Tibial artery (tissue), 4 donors: ENCODE data around the gene MEST.

Experiments used
- DNase-seq, 2 donors: peaks; one replicate each; pipeline ENCODE4 v3.0.0-alpha.2; 2019
- H3K27ac ChIP-seq, 2 donors: fragments of 200-600 bp; sonication (generic) in 1 of 2; 1 replicate in 1 of 2; 2 replicates in 1 of 2; pipeline ENCODE4 v1.5.1; 2018 to 2019; ENCODE audit warnings: mild to moderate bottlenecking in 1 of 2
- H3K27me3 ChIP-seq, 2 donors: fragments of 200-600 bp; sonication (generic) in 1 of 2; one replicate each; pipeline versions ENCODE4 v1.5.1 to v1.6.0; 2016 to 2019
- H3K36me3 ChIP-seq, 3 donors: fragments of 200-600 bp; sonication (generic) in 2 of 3; one replicate each; pipeline ENCODE4 v1.5.1; 2016 to 2019; ENCODE audit warnings: mild to moderate bottlenecking in 2 of 3
- H3K4me1 ChIP-seq, 4 donors: fragments of 200-600 bp; sonication (generic) in 2 of 4; 1 replicate in 3 of 4; 2 replicates in 1 of 4; pipeline ENCODE4 v1.5.1; 2016 to 2019
- H3K4me3 ChIP-seq, 2 donors: fragments of 200-600 bp; sonication (generic) in 1 of 2; 1 replicate in 1 of 2; 2 replicates in 1 of 2; pipeline ENCODE4 v1.5.1; 2018 to 2019; ENCODE audit warnings: mild to moderate bottlenecking in 2 of 2
- H3K9me3 ChIP-seq, 3 donors: fragments of 200-600 bp; sonication (generic) in 1 of 3; one replicate each; pipeline ENCODE4 v1.5.1; 2016 to 2019
- CTCF ChIP-seq, 2 experiments: fragments of 200-600 bp in 1 of 2; fragments of 450-650 bp in 1 of 2; IDR thresholded peaks; one replicate each; pipeline ENCODE4 v1.5.1; 2017 to 2019; ENCODE audit warnings: antibody characterized with exemption in 2 of 2, mild to moderate bottlenecking in 1 of 2, moderate library complexity in 1 of 2
- intact Hi-C: fragments of 100-400 bp; cut with DNase I; formaldehyde crosslinking; loops from one replicate; pipeline ENCODE4 v1.15.0; 2023; ENCODE audit warnings: low total_unique reads

MEST gene

GRCh38 chr7:130452951-130453350, 38.9 kb upstream of the MEST start:
- H3K4me3 ChIP-seq = no peak overlapping the region
- H3K36me3 ChIP-seq = no peaks in the 10 kb centered on the region
- TF ChIP-seq CTCF (IDR thresholded peaks at IDR 0.05) = no peak
- no peaks in the 10 kb centered on the region for H3K4me1 ChIP-seq
- intact Hi-C loops = no loop called here
- H3K9me3 ChIP-seq = peaks cover 0 to 4% (median 0%) of the 10 kb centered on the region in 3 donors
- DNase-seq = no peak
- no peaks in the 10 kb centered on the region for H3K27me3 ChIP-seq
- H3K27ac ChIP-seq = no peak overlapping the region

GRCh38 chr7:130454959-130455358, 36.9 kb upstream of the MEST start:
- intact Hi-C loops = no loop called here
- TF ChIP-seq CTCF (IDR thresholded peaks at IDR 0.05) = no peak
- H3K27ac ChIP-seq = no peak overlapping the region
- H3K9me3 ChIP-seq = peaks cover 0 to 9% (median 8%) of the 10 kb centered on the region in 3 donors
- no peaks in the 10 kb centered on the region for H3K36me3 ChIP-seq
- no peak overlapping the region for H3K4me3 ChIP-seq
- H3K27me3 ChIP-seq = no peaks in the 10 kb centered on the region
- DNase-seq = no peak
- H3K4me1 ChIP-seq = no peaks in the 10 kb centered on the region

- H3K27ac ChIP-seq = no peak overlapping the region
- no peaks in the 10 kb centered on the region for H3K27me3 ChIP-seq
- intact Hi-C loops = no loop called here
- H3K4me3 ChIP-seq = no peak overlapping the region
- H3K36me3 ChIP-seq = no peaks in the 10 kb centered on the region
- H3K4me1 ChIP-seq = no peaks in the 10 kb centered on the region
- no peak for DNase-seq
- no peak for TF ChIP-seq CTCF (IDR thresholded peaks at IDR 0.05)
- H3K9me3 ChIP-seq = peaks cover 0 to 9% (median 9%) of the 10 kb centered on the region in 3 donors
Measured at GRCh38 chr7:130458257-130458656, 33.6 kb upstream of the MEST start.

- no peak for TF ChIP-seq CTCF (IDR thresholded peaks at IDR 0.05)
- intact Hi-C loops = no loop called here
- Histone ChIP-seq H3K9me3 (peaks cover 0 to 13% (median 9%) of the 10 kb centered on the region in 3 donors), H3K4me1 (no peaks in the 10 kb centered on the region), H3K27me3 (no peaks in the 10 kb centered on the region), H3K36me3 (no peaks in the 10 kb centered on the region), H3K27ac (no peak overlapping the region), H3K4me3 (no peak overlapping the region)
- DNase-seq = no peak
Measured at GRCh38 chr7:130461272-130461671, 30.6 kb upstream of the MEST start.

- intact Hi-C loops = no loop called here
- Histone ChIP-seq H3K36me3 (no peaks in the 10 kb centered on the region), H3K4me1 (no peaks in the 10 kb centered on the region), H3K27me3 (no peaks in the 10 kb centered on the region), H3K27ac (no peak overlapping the region), H3K4me3 (no peak overlapping the region), H3K9me3 (peaks cover 0 to 13% (median 9%) of the 10 kb centered on the region in 3 donors)
- TF ChIP-seq CTCF (IDR thresholded peaks at IDR 0.05) = no peak
- DNase-seq = no peak
Measured at GRCh38 chr7:130463553-130464434, 28.1 kb upstream of the MEST start.
